ENCODE results near the gene TMPRSS3.

The TMPRSS3 gene

DNA sequence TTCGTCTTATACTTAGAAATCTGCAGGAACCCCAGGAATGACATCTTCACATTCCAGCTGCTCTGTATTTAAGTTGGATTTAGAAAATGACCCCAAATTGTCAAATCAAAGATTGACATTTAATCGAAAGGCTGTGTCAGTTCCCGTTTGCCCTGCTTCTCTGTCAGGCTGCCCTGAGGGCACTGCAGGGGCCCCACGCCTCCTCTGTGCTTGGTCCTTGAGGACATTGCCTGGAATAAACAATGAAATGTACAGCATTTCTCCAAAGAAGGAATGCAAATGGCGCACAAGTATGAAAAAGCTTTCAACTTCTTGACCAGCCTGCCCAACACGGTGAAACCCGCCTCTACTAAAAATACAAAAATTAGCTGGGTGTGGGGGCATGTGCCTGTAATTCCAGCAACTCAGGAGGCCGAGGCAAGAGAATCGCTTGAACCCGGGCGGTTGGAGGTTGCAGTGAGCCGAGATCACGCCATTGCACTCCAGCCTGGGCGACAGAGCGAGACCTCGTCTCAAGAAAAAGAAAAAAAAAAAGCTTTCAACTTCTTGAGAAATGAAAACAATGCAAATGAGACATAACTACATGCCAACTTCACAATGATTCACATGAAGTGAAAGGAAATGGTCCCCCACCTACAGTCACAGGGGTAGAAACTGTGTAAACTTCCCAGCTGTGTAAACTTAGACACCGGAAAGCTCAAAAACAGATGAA, 3.0 kb downstream of the TMPRSS3 start:
- in situ Hi-C loops (cut with MboI; ENCODE audit: low sequenced_read_pairs, unreplicated experiment): no loop called here
- no peak for DNase-seq (ENCODE audit: low spot score)
- no peak for TF ChIP-seq CTCF (IDR thresholded peaks at IDR 0.05; ENCODE audit: borderline replicate concordance, control extremely low read depth, extremely low read depth, insufficient read depth, missing control alignments)

DNA sequence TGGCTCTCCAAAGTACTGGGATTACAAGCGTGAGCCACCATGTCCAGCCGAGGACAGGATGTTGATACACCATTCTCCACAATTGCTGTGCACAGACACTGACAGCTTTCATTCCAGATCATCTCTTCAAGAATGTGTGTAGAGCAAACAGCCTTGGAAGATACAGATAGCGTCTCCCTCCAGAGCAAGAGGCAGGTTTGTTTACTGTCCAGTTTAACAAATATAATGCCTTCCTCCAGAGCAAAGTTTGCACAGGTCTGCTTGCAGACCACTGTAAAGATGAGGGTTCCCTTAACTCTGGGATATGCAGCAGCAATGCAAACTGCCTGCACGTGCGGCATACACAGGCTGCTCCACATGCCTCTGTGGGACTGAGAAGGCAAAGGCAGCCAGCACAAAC, 4.6 kb downstream of the TMPRSS3 start:
- no peak for DNase-seq (ENCODE audit: low spot score)
- no peak for TF ChIP-seq CTCF (IDR thresholded peaks at IDR 0.05; ENCODE audit: borderline replicate concordance, control extremely low read depth, extremely low read depth, insufficient read depth, missing control alignments)
- in situ Hi-C loops (cut with MboI; ENCODE audit: low sequenced_read_pairs, unreplicated experiment): no loop called here

DNA sequence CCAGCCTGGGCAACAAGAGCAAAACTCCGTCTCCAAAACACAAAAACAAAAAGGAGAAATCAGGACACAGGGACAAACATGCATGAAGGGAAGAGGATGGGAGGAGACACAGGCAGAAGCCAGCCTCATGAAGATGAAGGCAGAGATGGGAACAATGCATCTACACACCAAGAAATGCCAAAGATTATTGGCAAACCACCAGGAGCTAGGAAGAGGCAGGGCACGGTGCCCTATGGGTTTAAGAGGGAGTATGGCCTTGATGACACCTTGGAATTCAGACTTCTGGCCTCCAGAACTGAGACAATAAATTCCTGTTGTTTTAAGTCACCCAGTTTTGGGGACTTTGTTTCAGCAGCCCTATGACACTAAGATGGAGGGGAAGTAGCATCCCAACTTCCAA, 5.2 kb downstream of the TMPRSS3 start:
- in situ Hi-C loops (cut with MboI; ENCODE audit: low sequenced_read_pairs, unreplicated experiment): no loop called here
- DNase-seq (ENCODE audit: low spot score): no peak
- TF ChIP-seq CTCF (IDR thresholded peaks at IDR 0.05; ENCODE audit: borderline replicate concordance, control extremely low read depth, extremely low read depth, insufficient read depth, missing control alignments): no peak

GRCh38 chr21:42390193-42390592, 5.7 kb downstream of the TMPRSS3 start:
- in situ Hi-C loops (cut with MboI; ENCODE audit: low sequenced_read_pairs, unreplicated experiment): no loop called here
- DNase-seq (ENCODE audit: low spot score): no peak
- no peak for TF ChIP-seq CTCF (IDR thresholded peaks at IDR 0.05; ENCODE audit: borderline replicate concordance, control extremely low read depth, extremely low read depth, insufficient read depth, missing control alignments)

DNA sequence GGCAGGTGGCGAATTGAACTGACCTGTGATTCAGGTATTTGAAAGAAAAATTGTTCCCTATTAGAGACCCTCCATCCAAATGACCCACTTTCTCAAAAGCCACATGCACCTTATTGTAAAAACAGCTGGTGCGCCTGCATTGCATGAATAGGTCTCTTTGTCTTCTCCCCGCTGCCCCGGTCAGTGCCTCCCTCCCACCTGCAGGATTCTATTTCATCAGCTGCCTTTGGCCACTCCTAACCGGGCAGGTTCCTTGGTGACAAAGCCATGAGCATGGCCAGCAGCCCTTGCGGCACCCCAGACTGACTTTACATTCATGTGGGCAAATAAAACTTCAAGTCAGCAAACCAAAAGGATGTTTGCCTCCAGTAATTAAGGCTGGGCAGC, 6.4 kb downstream of the TMPRSS3 start:
- no peak for TF ChIP-seq CTCF (IDR thresholded peaks at IDR 0.05; ENCODE audit: borderline replicate concordance, control extremely low read depth, extremely low read depth, insufficient read depth, missing control alignments)
- in situ Hi-C loops (cut with MboI; ENCODE audit: low sequenced_read_pairs, unreplicated experiment): no loop called here
- no peak for DNase-seq (ENCODE audit: low spot score)

- DNase-seq (ENCODE audit: low spot score): no peak
- no peak for TF ChIP-seq CTCF (IDR thresholded peaks at IDR 0.05; ENCODE audit: borderline replicate concordance, control extremely low read depth, extremely low read depth, insufficient read depth, missing control alignments)
- in situ Hi-C loops (cut with MboI; ENCODE audit: low sequenced_read_pairs, unreplicated experiment): no loop called here
Observed at GRCh38 chr21:42388740-42389448, 7.0 kb downstream of the TMPRSS3 start.
